Adrenal gland (tissue), 12 donors: ENCODE data around the gene HHAT. TPM values are rescaled to one million over a fixed set of nuclear protein-coding genes. Genes with fewer than 3 reads are reported as not detected.

Experiments used
- DNase-seq, 7 donors: peaks; one replicate each; pipeline ENCODE4 v3.0.0-alpha.2; 2019 to 2020
- H3K27ac ChIP-seq, 5 donors: fragments of 200-600 bp; sonication (generic) in 4 of 5; 1 replicate in 3 of 5; 2 replicates in 2 of 5; pipeline versions ENCODE4 v1.5.1 to v1.8.0; 2016 to 2020; ENCODE audit warnings: mild to moderate bottlenecking in 1 of 5
- H3K27me3 ChIP-seq: fragments of 200-600 bp; 2 replicates; pipeline ENCODE4 v1.8.0; 2021
- H3K36me3 ChIP-seq, 2 donors: fragments of 200-600 bp; replicated peaks in 1 of 2; 1 replicate in 1 of 2; 2 replicates in 1 of 2; pipeline versions ENCODE4 v1.5.1 to v1.8.0; 2018 to 2022
- H3K4me1 ChIP-seq, 2 donors: fragments of 200-600 bp; replicated peaks in 1 of 2; 1 replicate in 1 of 2; 2 replicates in 1 of 2; pipeline versions ENCODE4 v1.5.1 to v1.8.0; 2018 to 2021
- H3K4me3 ChIP-seq, 4 donors: fragments of 200-600 bp; sonication (generic) in 3 of 4; one replicate each; pipeline ENCODE4 v1.5.1; 2016 to 2018
- H3K9me3 ChIP-seq, 3 donors: fragments of 200-600 bp; sonication (generic) in 1 of 3; replicated peaks in 1 of 3; 1 replicate in 2 of 3; 2 replicates in 1 of 3; pipeline versions ENCODE4 v1.5.1 to v1.8.0; 2016 to 2021
- POLR2A ChIP-seq, 2 donors: fragments of 450-650 bp; IDR thresholded peaks; one replicate each; pipeline ENCODE4 v1.6.1; 2017; ENCODE audit warnings: antibody characterized with exemption in 2 of 2, mild to moderate bottlenecking in 2 of 2, moderate library complexity in 1 of 2
- WGBS, 4 donors: extraction: QIAGEN DNeasy Blood & Tissue Kit in 2 of 4; methylation state at CpG; one replicate each; pipeline versions ENCODE4 v1.1.5 to v1.1.7; 2013 to 2017; 5-methylcytosine and 5-hydroxymethylcytosine counted together
- intact Hi-C, 2 donors: fragments of 100-400 bp; cut with DNase I; formaldehyde crosslinking; loops; one replicate each; pipeline versions ENCODE4 v1.14.1 to v1.15.0; 2022 to 2023
- polyA plus RNA-seq, 3 donors: library from polyadenylated mRNA; stranded (reverse); fragments of 200-250 nt in 2 of 3; fragments of 350-450 nt in 1 of 3; fragmentation: Illumina TruSeq in 1 of 3; extraction: RNeasy Lipid Tissue Mini Kit (QIAGEN cat#74804) in 1 of 3; gene quantifications; one replicate each; pipeline ENCODE4 v1.2.3, GENCODE V29; 2013 to 2014
- total RNA-seq, 9 donors: library from RNA; depleted of rRNA in 4 of 9; stranded (reverse); fragments of >200 nt in 4 of 9; fragments of 120-200 nt in 1 of 9; fragmentation: NEBNext Ultra II Directional in 1 of 9; extraction: Animal tissue kit (Norgen Biotek cat#: 25700) in 1 of 9; gene quantifications; one replicate each; pipeline versions ENCODE4 v1.1.0 to v1.2.4, GENCODE V29; 2013 to 2023
- TF ChIP-seq, protein P1 (sequence below), 6 experiments: fragments of 450-650 bp in 4 of 6; fragments of 200-600 bp in 2 of 6; sonication (generic) in 1 of 6; IDR thresholded peaks; 1 replicate in 5 of 6; 2 replicates in 1 of 6; pipeline versions ENCODE4 v1.5.1 to v1.8.0; 2016 to 2021; ENCODE audit warnings: antibody characterized with exemption in 6 of 6, mild to moderate bottlenecking in 2 of 6, moderate library complexity in 1 of 6
- donor health status: healthy with polysubstance abuse.
- donor health status: Bipolar disorder and iron deficiency.
- donor health status: DM: yes; HTN: yes; CAD: no.
- donor health status: DM: no; HTN: no; CAD: no.
- donor health status: DM: no; HTN: no; CAD: no.
- donor health status: DM: yes; HTN: yes; CAD: no.

Gene HHAT
- total and polyA plus RNA-seq, 12 donors = 3.1 to 26.7 (median 12.3) TPM

DNA sequence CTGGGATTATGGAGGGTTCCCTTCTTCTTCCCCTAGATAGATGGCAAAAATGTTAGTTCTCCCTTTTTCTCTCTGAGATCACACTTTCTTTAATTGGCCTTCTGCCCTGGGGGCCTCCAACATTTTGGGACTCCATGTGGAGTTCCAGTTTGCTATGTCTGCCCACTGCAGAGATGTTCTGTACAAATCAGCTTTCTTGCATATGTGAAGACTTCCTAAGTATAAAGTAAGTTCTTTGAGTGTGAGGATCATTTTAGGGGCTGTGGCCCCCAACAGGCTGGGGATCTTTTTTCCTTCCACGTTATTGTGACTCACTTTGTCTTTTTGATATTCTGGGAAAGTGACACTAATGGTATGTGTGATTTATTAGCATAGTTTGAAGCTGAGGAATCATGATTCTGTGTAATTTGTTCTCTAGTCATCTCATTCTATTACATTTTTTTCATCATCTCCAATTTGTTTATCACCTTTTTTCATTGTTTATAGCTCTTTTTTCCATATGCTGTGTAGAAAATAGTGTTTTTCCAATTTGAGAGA lies 48.2 kb downstream of the HHAT start:
- Histone ChIP-seq H3K27me3 (no peaks in the 10 kb centered on the region), H3K9me3 (no peaks in the 10 kb centered on the region), H3K27ac (peak overlapping the region in 2 of 5 donors; percentile 21 to 45), H3K4me1 (peaks cover 9 to 38% of the 10 kb centered on the region in 2 donors), H3K36me3 (no peaks in the 10 kb centered on the region), H3K4me3 (no peak overlapping the region)
- intact Hi-C loops = no loop called here
- WGBS, 4 donors = 18 to 36% (median 28%) methylated on average over 1 of the region's 1 CpG
- no peak for DNase-seq
- no peak for TF ChIP-seq POLR2A (IDR thresholded peaks at IDR 0.05)
- TF ChIP-seq, protein P1, sequence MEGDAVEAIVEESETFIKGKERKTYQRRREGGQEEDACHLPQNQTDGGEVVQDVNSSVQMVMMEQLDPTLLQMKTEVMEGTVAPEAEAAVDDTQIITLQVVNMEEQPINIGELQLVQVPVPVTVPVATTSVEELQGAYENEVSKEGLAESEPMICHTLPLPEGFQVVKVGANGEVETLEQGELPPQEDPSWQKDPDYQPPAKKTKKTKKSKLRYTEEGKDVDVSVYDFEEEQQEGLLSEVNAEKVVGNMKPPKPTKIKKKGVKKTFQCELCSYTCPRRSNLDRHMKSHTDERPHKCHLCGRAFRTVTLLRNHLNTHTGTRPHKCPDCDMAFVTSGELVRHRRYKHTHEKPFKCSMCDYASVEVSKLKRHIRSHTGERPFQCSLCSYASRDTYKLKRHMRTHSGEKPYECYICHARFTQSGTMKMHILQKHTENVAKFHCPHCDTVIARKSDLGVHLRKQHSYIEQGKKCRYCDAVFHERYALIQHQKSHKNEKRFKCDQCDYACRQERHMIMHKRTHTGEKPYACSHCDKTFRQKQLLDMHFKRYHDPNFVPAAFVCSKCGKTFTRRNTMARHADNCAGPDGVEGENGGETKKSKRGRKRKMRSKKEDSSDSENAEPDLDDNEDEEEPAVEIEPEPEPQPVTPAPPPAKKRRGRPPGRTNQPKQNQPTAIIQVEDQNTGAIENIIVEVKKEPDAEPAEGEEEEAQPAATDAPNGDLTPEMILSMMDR (IDR thresholded peaks at IDR 0.05) = no peak

DNA sequence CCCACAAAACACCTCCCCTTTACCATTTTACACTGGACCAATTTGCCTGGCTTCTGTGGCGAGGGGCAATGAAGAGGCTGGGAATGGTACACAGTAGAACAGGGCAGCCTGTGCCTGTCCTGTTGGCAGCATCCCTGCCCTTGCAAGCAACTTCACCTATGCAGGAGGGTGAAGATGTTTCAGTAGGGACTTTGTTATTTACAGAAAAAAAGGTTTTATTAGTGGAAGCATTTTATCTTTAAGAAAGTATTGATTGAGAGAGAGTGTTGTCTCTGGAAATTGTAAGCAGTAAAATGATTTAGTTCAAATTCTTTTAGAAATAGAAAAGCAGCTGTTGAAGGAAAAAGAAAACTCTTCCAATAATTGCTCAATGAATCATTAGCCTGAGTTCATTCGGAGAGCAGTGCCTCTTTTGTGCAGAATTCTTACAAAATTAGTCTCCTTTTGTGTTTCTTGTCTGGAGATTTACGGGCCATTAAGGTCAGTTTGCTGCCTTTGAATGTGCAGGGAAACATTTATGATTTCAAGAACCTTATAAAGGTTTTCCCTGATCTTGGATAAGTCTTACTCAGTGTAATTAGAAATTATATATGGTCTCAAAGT lies 49.1 kb downstream of the HHAT start:
- Histone ChIP-seq H3K9me3 (no peaks in the 10 kb centered on the region), H3K27me3 (no peaks in the 10 kb centered on the region), H3K4me1 (peaks cover 14 to 38% of the 10 kb centered on the region in 2 donors), H3K4me3 (no peak overlapping the region), H3K36me3 (no peaks in the 10 kb centered on the region), H3K27ac (peak overlapping the region in 3 of 5 donors; percentile 21 to 45 (median 26))
- WGBS, 4 donors = 64 to 70% (median 65%) methylated on average over 3 of the region's 3 CpGs
- no peak for TF ChIP-seq POLR2A (IDR thresholded peaks at IDR 0.05)
- TF ChIP-seq, protein P1 (IDR thresholded peaks at IDR 0.05) = no peak
- intact Hi-C loops = no loop called here
- no peak for DNase-seq

DNA sequence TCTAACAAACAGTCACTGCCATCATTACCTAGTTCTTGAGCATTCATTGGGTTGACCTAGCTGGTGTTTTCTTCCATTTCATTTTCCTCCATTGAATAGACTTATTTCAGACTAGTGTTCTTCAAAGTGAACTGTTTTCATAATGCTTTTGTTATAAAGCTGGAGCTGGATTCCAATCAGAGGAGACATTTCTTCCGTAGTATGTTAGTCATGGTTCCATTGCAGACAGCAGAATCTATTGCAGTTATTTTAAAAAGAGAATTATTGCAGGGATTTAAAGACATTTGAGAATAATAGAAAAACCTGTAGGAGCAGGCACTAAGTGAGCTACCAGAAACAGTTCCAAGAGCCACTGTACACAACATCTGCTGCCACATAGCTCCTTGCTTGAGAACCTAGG lies 50.0 kb downstream of the HHAT start:
- Histone ChIP-seq H3K4me1 (peaks cover 14 to 31% of the 10 kb centered on the region in 2 donors), H3K9me3 (no peaks in the 10 kb centered on the region), H3K36me3 (no peaks in the 10 kb centered on the region), H3K27ac (no peak overlapping the region), H3K4me3 (no peak overlapping the region), H3K27me3 (no peaks in the 10 kb centered on the region)
- TF ChIP-seq, protein P1 (IDR thresholded peaks at IDR 0.05) = no peak
- TF ChIP-seq POLR2A (IDR thresholded peaks at IDR 0.05) = no peak
- no peak for DNase-seq
- intact Hi-C loops = no loop called here
- WGBS, 4 donors = 90 to 98% (median 97%) methylated on average over 1 of the region's 1 CpG

DNA sequence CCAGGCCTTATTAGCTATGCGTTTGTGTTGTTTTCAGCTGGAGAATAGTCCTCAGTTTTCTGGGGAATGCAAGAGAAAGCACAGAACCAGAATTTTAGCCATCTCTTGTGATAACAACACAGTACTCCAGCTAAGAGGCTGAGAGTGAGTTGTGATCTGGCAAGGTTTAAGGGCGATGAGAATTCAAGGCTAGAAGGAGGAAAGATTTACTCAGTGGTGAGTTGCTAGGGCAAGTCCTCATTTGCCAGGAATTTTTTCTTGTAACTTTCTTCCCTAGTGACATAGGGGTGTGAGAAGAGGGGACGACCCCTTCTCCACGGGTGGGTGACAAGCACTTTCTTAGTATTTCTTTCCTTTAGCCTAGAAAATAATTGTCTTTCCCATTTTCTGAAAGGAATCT lies 53.2 kb downstream of the HHAT start:
- 49 to 67% (median 62%) methylated on average over 4 of the region's 4 CpGs for WGBS, 4 donors
- Histone ChIP-seq H3K36me3 (no peaks in the 10 kb centered on the region), H3K27me3 (no peaks in the 10 kb centered on the region), H3K4me3 (no peak overlapping the region), H3K27ac (peak overlapping the region in 4 of 5 donors; percentile 41 to 84 (median 63)), H3K4me1 (peaks cover 14 to 24% of the 10 kb centered on the region in 2 donors), H3K9me3 (no peaks in the 10 kb centered on the region)
- TF ChIP-seq POLR2A (IDR thresholded peaks at IDR 0.05) = no peak
- TF ChIP-seq, protein P1 (IDR thresholded peaks at IDR 0.05) = no peak
- peak in 3 of 7 donors; percentile 35 to 61 (median 56) for DNase-seq
- intact Hi-C loops = no loop called here
